Measurements from ENCODE around the gene MUC21.

The MUC21 gene

DNA sequence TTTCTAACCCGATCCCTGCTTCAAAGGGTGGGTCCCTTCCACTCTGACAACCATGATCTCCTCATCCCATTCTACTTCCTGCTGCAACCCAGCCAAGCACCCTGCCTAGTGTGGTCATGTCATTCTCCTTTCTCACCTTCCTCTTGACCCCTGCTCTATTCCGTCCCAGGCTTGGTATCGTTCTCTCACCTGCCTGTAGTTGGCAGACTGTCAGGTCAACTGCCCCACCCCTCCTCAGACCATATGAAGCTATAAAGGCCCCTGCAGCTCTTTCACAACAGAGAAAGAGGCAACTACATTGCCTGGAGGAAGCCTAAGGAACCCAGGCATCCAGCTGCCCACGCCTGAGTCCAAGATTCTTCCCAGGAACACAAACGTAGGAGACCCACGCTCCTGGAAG is at the start of gene MUC21:
TSS of gene MUC21 (plus strand) at position 280 of the 400 bp plus-strand sequence. CDS start 241 bp downstream, outside the sequence.
- in situ Hi-C loops (cut with HindIII; ENCODE audit: low pct_unique_long_range_greater_than_20kb, low sequenced_read_pairs) = no loop called here

DNA sequence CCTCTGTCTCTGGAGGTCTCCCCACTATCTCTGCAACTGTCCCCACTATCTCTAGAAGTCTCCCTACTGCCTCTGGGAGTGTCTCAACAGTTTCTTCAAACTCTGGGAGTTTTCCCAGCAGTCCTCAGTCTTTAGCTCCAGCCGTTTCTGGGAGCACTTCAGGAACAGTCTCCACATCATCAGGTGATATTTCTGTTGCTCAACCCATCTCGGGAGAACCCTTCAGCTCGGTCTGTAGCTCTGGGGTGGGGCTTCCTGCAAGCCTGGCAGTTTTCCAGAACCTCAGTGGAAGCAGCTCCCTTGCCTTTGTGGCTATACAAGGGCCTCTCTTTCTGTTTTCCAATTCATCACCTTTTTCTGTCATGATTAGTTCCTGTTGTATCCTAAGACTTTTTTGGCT is 48.5 kb upstream of the MUC21 start:
- no peak for TF ChIP-seq JUND (IDR thresholded peaks at IDR 0.05; ENCODE audit: low read depth)
- in situ Hi-C loops (cut with HindIII; ENCODE audit: low pct_unique_long_range_greater_than_20kb, low sequenced_read_pairs) = no loop called here
- no peak for DNase-seq (ENCODE audit: low read depth in 1 of 2, low spot score in 1 of 2)

More for the DNA sequence above, at the start of gene MUC21:
- TF ChIP-seq JUND (IDR thresholded peaks at IDR 0.05; ENCODE audit: low read depth) = no peak
- DNase-seq (ENCODE audit: low read depth in 1 of 2, low spot score in 1 of 2) = no peak

DNA sequence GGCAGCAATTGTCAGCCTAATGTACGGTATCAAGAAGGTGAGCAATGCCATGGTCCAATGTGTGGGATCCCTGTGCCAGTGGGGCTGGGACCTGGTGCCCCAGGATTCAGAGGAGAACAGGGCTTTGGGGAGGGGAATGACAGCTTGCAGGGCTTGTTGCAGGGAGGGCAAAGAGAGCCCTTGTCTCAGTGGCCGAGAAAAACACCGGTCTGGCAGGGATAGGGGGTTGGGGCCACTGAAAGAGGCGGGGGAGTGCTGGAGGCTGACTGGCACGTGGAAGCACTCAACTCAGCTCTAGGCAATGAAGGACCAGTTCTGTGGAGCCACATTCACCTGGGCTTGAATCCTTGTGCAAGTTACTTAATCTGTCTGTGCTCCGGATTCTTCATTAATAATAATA is 46.3 kb upstream of the MUC21 start:
- in situ Hi-C loops (cut with HindIII; ENCODE audit: low pct_unique_long_range_greater_than_20kb, low sequenced_read_pairs) = no loop called here
- no peak for TF ChIP-seq JUND (IDR thresholded peaks at IDR 0.05; ENCODE audit: low read depth)
- DNase-seq (ENCODE audit: low read depth in 1 of 2, low spot score in 1 of 2) = no peak

DNA sequence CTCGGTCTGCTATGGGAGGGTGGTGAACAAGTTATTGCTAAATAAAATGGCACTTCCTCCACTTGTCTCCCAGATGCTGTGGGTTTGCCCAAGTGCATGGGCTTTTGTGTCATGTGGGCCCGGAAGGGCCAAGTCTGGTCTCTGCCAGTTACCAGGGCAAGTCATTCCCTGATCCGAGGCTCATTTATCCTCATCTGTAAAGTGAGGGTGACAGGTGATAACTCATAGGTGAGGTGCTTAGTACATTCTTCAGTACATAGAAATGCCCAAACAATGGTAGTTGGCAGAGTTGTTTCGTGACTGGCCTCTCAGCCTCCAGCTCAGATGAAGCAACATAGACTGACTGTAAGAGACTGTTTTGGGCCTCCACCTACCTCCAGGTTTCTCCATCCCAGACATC is 44.8 kb upstream of the MUC21 start:
- no peak for TF ChIP-seq JUND (IDR thresholded peaks at IDR 0.05; ENCODE audit: low read depth)
- DNase-seq (ENCODE audit: low read depth in 1 of 2, low spot score in 1 of 2) = no peak
- in situ Hi-C loops (cut with HindIII; ENCODE audit: low pct_unique_long_range_greater_than_20kb, low sequenced_read_pairs) = no loop called here

DNA sequence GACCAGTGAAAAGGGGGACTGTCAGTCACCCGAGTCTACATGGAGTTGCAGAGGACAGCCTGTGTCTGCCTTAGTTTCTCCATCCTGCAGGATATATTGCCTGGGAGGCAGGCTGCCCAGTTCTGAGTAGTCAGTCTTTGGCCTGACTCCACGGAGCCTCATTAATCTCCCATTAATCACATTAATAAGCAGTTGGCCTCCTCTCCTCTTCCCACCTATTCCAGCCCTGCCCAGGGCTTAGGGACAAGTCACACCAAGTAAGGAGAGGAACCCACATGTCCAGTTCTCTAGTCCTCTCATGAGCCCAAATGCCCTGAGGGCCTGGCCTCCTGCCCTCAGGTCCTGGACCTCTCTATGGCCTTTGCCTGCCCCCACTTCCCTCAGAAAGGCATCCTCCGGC is 44.0 kb upstream of the MUC21 start:
- in situ Hi-C loops (cut with HindIII; ENCODE audit: low pct_unique_long_range_greater_than_20kb, low sequenced_read_pairs) = no loop called here
- no peak for TF ChIP-seq JUND (IDR thresholded peaks at IDR 0.05; ENCODE audit: low read depth)
- peak in 1 of 2 experiments; percentile 26 for DNase-seq (ENCODE audit: low read depth in 1 of 2, low spot score in 1 of 2)

DNA sequence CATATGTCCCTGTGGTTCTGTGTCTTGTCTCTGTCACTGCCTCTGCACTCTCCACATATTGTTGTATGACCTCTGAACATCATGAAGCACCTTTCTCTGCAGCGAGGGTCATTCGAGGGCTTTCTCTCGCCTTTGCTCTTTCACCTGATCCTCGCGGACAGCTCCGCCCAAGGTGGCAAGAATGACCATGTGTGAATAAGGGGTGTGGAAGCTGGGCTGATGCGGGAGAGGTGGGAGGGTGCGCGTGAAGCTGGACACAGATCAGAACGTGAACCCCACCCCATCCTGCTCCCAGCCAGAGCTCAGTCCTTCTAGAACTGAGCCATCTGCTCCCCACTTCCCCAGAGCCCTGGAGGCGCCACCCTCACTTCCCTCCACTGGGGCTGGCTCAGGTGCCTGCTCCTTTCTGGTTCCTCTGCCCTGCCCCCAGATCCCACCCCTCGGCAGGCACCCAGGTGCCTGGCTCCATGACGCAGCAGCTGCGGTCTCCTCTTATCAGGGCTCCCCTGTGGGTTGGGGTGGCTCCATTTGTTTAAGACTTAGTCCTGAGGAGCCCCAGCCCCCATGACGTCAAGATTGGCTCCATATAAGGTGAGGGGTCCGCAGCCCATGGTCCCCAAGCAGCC is 43.0 kb upstream of the MUC21 start, which contains the start of gene MUCL3:
TSS of gene MUCL3 (plus strand) at position 613 of the 626 bp plus-strand sequence. CDS start 27 bp downstream, outside the sequence.
- no peak for DNase-seq (ENCODE audit: low read depth in 1 of 2, low spot score in 1 of 2)
- TF ChIP-seq JUND (IDR thresholded peaks at IDR 0.05; ENCODE audit: low read depth) = no peak
- in situ Hi-C loops (cut with HindIII; ENCODE audit: low pct_unique_long_range_greater_than_20kb, low sequenced_read_pairs) = no loop called here

DNA sequence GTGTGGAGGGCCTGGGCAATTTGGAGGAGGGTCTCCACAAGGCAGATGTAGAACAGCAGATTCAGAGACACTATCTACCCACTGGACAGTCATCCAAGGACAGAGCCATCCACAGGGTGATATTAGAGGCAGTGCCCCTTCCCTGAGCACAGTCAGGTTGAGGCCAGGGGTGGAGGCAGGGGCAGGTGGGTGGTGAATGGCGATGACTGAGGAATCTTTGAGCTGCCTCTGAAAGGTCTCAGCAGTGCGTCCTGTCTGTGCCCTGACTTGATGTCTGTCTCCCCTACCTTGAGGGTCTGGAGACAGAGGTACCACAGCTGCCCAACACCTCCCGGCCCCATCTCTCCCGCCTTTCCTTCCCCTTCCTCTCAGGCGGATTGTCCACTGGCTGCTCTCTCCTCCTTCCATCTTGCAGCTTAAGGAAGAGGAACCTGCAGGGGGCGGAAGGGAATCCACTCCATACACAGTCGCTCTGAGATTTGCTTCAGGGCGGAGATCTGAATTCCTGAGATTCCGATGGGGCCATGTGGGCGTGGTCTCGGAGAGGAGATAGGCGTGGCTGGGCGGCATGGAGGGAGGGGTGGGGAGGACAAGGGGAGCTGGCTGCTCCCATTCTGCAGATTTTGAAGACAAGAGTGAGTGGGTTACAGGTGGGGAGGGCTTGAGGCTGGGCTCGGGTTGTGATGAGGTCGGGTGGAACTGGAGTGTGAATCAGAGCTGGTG is 41.0 kb upstream of the MUC21 start:
- peak; percentile 73 to 96 for DNase-seq (ENCODE audit: low read depth in 1 of 2, low spot score in 1 of 2)
- in situ Hi-C loops (cut with HindIII; ENCODE audit: low pct_unique_long_range_greater_than_20kb, low sequenced_read_pairs) = no loop called here
- TF ChIP-seq JUND (IDR thresholded peaks at IDR 0.05; ENCODE audit: low read depth) = no peak

DNA sequence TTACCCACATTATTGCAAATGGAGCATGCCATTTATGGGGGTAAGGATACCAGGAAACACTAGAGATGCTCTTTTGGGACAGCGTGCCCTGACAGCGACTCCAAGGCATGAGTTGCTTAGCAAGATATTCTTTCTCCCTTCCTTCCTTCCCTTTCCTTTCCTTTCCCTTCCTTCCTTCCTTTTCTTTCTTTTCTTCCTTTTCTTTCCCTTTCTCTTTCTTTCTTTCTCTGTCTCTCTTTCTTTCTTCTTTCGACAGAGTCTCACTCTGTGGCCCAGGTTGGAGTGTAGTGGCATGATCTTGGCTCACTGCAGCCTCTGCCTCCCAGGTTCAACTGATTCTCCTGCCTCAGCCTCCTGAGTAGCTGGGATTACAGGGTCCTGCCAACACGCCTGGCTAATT is 39.5 kb upstream of the MUC21 start:
- no peak for DNase-seq (ENCODE audit: low read depth in 1 of 2, low spot score in 1 of 2)
- in situ Hi-C loops (cut with HindIII; ENCODE audit: low pct_unique_long_range_greater_than_20kb, low sequenced_read_pairs) = no loop called here
- no peak for TF ChIP-seq JUND (IDR thresholded peaks at IDR 0.05; ENCODE audit: low read depth)

DNA sequence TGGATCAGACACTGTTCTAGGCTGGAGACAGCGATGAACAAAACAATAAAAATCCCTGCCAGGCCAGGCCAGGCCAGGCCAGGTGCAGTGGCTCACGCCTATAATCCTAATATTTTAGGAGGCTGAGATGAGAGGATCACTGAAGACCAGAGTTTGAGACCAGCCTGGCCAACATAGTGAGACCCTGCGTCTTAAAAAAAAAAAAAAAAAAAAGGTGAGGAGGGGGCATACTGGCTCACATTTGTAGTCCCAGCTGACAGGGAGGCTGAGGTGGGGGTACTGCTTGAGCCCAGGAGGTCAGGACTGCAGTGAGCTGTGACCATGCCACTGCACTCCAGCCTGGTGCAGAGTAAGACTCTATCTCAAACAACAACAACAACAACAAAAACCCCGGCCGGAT is 38.2 kb upstream of the MUC21 start:
- no peak for TF ChIP-seq JUND (IDR thresholded peaks at IDR 0.05; ENCODE audit: low read depth)
- DNase-seq (ENCODE audit: low read depth in 1 of 2, low spot score in 1 of 2) = no peak
- in situ Hi-C loops (cut with HindIII; ENCODE audit: low pct_unique_long_range_greater_than_20kb, low sequenced_read_pairs) = no loop called here

DNA sequence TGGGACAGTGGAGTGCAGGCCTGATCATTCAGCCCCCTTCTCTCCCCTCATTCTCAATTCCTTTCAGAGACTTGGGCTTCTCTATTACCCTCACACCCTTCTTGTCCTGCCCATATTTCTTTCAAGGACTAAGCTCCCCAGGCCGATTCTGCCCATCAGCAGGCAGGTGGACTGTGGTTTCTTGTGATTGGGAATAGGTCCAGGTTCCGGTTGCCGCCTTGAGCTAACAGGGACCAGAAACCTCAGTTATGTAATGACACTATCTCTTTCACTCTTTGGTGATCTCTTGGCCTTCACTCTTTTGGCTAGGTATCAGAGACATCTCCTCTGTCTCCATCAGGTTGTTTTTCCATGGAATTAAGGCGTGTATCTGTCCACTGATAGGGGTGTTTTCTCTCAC is 36.3 kb upstream of the MUC21 start:
- no peak for TF ChIP-seq JUND (IDR thresholded peaks at IDR 0.05; ENCODE audit: low read depth)
- in situ Hi-C loops (cut with HindIII; ENCODE audit: low pct_unique_long_range_greater_than_20kb, low sequenced_read_pairs) = no loop called here
- no peak for DNase-seq (ENCODE audit: low read depth in 1 of 2, low spot score in 1 of 2)

DNA sequence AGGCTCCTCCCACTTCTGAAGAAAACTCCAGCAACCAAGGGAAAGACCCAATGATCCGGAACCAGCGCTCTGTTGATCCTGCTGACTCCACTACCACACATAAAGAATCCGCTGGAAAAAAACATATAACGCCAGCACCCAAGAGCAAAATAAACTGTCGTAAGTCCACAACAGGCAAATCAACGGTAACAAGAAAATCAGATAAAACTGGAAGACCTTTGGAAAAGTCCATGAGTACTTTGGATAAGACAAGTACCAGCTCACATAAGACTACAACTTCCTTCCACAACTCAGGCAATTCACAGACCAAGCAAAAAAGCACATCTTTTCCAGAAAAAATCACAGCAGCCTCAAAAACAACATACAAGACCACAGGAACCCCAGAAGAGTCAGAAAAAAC is 34.7 kb upstream of the MUC21 start:
- in situ Hi-C loops (cut with HindIII; ENCODE audit: low pct_unique_long_range_greater_than_20kb, low sequenced_read_pairs) = no loop called here
- no peak for DNase-seq (ENCODE audit: low read depth in 1 of 2, low spot score in 1 of 2)
- TF ChIP-seq JUND (IDR thresholded peaks at IDR 0.05; ENCODE audit: low read depth) = no peak

DNA sequence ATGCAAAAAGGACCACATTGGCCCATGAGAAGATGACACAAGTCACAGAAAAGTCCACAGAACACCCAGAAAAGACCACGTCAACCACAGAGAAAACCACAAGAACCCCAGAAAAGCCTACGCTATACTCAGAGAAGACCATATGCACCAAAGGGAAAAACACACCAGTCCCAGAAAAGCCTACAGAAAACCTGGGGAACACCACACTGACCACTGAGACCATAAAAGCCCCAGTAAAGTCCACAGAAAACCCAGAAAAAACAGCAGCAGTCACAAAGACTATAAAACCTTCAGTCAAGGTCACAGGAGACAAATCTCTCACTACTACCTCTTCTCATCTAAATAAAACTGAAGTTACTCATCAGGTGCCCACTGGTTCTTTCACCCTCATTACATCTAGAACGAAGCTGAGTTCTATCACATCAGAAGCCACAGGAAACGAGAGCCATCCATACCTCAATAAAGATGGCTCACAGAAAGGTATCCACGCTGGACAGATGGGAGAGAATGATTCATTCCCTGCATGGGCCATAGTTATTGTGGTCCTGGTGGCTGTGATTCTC is 31.5 kb upstream of the MUC21 start:
- in situ Hi-C loops (cut with HindIII; ENCODE audit: low pct_unique_long_range_greater_than_20kb, low sequenced_read_pairs) = no loop called here
- TF ChIP-seq JUND (IDR thresholded peaks at IDR 0.05; ENCODE audit: low read depth) = no peak
- no peak for DNase-seq (ENCODE audit: low read depth in 1 of 2, low spot score in 1 of 2)

DNA sequence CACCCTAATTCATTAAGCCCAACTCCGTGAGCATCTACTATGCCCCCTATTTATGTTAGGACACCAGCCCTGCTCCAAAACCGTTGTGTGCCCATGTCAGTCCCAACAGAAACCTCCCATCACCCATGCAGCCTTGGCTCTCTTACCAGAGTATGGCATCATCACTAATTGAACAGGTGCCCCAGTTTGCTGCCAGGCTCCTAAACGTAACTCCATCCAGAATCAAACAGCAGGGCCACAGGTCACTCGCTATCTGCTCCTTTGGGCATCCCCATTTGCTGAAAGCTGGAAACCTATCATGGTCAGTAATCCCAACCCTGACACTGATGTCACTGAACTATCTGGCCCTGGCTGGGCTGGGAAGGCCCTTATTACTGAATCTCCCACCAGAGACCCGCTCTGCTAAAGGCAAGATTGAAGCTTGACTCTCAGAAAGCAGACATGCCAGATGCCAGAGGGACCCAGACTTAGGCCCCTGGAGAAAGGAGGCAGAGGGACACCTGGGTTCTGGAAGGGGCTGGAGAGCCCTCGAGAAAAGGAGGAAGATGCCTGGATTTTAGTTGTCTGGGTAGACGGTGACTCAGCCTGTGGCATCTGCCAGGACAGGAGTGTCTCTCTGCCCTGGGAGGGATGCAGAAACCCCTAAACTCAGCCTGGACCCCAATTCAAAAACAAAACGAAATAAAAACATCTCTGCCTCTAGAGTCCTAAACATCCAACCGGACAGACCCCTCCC is 28.7 kb upstream of the MUC21 start:
- no peak for TF ChIP-seq JUND (IDR thresholded peaks at IDR 0.05; ENCODE audit: low read depth)
- no peak for DNase-seq (ENCODE audit: low read depth in 1 of 2, low spot score in 1 of 2)
- in situ Hi-C loops (cut with HindIII; ENCODE audit: low pct_unique_long_range_greater_than_20kb, low sequenced_read_pairs) = no loop called here

All from T47D (cell line).